ENCODE data around the gene FRMD4A. TPM values are rescaled to one million over a fixed set of nuclear protein-coding genes. Genes with fewer than 3 reads are reported as not detected.

The FRMD4A gene
- polyA plus RNA-seq, 1 donor = 35.1 TPM

- no peak for DNase-seq
Observed at GRCh38 chr10:13690281-13690825, 640.4 kb downstream of the FRMD4A start.

GRCh38 chr10:13686331-13686752, 644.4 kb downstream of the FRMD4A start:
- no peak for DNase-seq

- DNase-seq = no peak
Observed at GRCh38 chr10:13685885-13686284, 644.8 kb downstream of the FRMD4A start.

- peak; percentile 49 for DNase-seq
Observed at GRCh38 chr10:13684806-13685482, 645.8 kb downstream of the FRMD4A start.

- peak; percentile 85 for DNase-seq
Observed at GRCh38 chr10:13684252-13684791, 646.4 kb downstream of the FRMD4A start.

- no peak for DNase-seq
Observed at GRCh38 chr10:13683017-13683416, 647.7 kb downstream of the FRMD4A start.

- DNase-seq = no peak
Observed at GRCh38 chr10:13681960-13682359, 648.8 kb downstream of the FRMD4A start.

GRCh38 chr10:13681528-13681927, 649.2 kb downstream of the FRMD4A start:
- DNase-seq = no peak

- DNase-seq = no peak
Observed at GRCh38 chr10:13681095-13681494, 649.6 kb downstream of the FRMD4A start.

GRCh38 chr10:13678101-13678843, 652.5 kb downstream of the FRMD4A start:
- DNase-seq = no peak

- DNase-seq = peak; percentile 51
Observed at GRCh38 chr10:13674645-13675588, 655.8 kb downstream of the FRMD4A start.

- no peak for DNase-seq
Observed at GRCh38 chr10:13673156-13673555, 657.6 kb downstream of the FRMD4A start.

GRCh38 chr10:13672548-13672947, 658.2 kb downstream of the FRMD4A start:
- DNase-seq = no peak

GRCh38 chr10:13671904-13672303, 658.8 kb downstream of the FRMD4A start:
- no peak for DNase-seq

- DNase-seq = no peak
Observed at GRCh38 chr10:13670311-13670710, 660.4 kb downstream of the FRMD4A start.

GRCh38 chr10:13669901-13670300, 660.8 kb downstream of the FRMD4A start:
- DNase-seq = no peak

GRCh38 chr10:13669182-13669855, 661.4 kb downstream of the FRMD4A start:
- DNase-seq = no peak

GRCh38 chr10:13668126-13668525, 662.6 kb downstream of the FRMD4A start:
- DNase-seq = no peak

- DNase-seq = no peak
Observed at GRCh38 chr10:13665516-13666262, 665.0 kb downstream of the FRMD4A start.

- DNase-seq = no peak
Observed at GRCh38 chr10:13661256-13661655, 669.5 kb downstream of the FRMD4A start.

GRCh38 chr10:13660551-13660920, 670.2 kb downstream of the FRMD4A start:
- DNase-seq = no peak

Measured in hindlimb muscle (tissue), 1 donor.